ENCODE measurements around the gene CAPN10.

DNA sequence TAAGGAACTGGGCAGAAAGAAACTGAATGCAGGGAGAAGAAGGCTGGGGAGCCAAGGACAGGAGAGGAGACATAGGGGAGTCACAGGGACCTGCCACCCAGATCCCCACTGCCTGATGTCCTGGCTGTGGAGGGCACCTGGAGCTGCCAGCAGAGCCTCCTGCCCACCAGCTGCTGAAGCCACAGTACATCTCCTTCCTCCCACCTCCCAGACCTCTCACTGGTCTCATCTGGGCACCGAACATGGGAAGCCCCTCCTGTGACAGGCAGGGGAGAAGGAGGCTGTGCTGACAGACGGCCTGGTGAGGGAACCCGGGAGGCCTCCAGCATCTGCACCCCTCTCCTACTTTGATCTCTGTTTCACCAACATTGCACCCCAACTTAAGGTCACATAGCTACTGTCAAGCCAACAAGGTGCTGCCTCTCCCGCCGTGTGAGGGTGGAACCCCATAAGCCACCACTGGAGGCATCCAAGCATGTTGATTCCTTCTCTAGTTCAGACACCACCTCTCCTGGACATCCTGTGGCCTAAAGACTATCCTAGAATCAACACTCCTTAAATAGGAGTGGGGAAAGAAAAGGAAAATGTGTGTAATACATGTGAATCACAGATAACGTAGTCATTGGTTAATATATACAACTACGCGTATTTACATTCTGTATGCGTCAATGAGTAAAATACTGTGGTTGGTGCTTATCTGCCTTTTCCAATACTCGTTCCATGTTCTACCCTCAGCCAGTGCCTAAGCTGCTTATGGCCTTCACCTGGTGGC is 21.8 kb upstream of the CAPN10 start:
- no peak for TF ChIP-seq CTCF (IDR thresholded peaks at IDR 0.05)
- TF ChIP-seq POLR2A (IDR thresholded peaks at IDR 0.05): no peak

Data from uterus (tissue), 2 donors.